GM21737 (cell line): ENCODE results near the gene ADCY2.

ENCODE experiments used
- ATAC-seq: cut with Tn5 transposase; IDR thresholded peaks from one replicate; pipeline ENCODE4 v1.9.1; 2021; ENCODE audit warnings: mild to moderate bottlenecking, moderate library complexity; ENCODE audit not compliant: unreplicated experiment

The ADCY2 gene

DNA sequence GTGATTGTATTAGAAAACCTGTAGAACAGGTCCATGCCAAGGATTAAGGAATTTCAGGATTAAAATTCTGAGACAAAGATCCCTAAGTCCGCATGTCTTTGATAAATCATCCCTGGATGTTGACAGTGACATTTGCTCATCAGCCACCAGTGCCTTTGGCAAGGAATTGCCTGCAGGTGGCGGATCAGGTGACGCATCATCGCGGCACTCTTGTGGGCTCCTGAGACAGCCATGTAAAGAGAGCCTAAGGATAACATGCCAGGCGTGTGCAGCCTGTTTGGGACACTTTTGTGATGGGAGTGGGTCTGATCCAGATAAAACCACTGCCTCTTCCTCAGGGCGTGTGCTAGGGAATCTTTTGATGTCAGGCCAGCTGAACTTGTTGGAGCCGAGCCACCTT is 40.6 kb downstream of the ADCY2 start:
- no peak for ATAC-seq

GRCh38 chr5:7437836-7438235 is 41.9 kb downstream of the ADCY2 start:
- no peak for ATAC-seq

DNA sequence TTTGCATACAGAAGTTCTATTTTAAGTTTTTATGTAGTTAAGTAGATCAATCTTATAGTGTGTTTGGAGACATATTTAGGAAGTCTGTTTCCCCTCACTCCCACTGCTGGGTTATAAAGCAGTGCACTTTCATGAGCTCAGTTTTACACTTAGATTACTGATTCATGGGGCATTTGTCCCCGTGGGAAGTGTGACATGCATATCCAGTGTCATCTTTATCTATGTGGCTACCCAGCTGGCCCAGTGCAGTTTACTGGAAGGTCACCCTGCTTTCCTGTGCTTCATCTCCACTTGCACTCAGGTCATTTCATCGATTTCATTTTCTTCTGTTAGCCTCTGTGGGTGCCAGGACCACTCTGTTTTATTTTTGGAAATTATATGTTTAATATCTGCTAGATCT is 49.1 kb downstream of the ADCY2 start:
- ATAC-seq: no peak

- ATAC-seq: no peak
These were observed 49.9 kb downstream of the ADCY2 start for GRCh38 chr5:7445831-7446230.

DNA sequence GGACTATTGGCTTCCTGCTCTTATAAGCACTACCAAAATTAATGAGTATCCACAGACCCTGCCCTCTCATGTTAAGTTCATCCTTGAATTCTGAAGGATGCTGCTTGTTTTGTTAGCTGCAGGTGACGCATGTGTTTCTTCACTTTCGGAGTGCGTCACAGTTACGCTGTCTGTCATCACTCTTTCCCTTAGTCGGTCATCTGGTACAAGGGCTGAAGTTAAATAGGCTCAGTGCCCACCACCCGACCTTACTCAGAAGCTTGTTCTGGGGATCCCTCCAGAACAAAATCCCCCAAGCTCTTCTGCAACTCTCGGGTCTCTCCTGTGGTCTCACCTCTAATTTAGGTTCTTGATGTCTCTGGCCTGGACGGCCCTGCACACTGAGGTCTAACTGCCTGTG is 51.0 kb downstream of the ADCY2 start:
- no peak for ATAC-seq

DNA sequence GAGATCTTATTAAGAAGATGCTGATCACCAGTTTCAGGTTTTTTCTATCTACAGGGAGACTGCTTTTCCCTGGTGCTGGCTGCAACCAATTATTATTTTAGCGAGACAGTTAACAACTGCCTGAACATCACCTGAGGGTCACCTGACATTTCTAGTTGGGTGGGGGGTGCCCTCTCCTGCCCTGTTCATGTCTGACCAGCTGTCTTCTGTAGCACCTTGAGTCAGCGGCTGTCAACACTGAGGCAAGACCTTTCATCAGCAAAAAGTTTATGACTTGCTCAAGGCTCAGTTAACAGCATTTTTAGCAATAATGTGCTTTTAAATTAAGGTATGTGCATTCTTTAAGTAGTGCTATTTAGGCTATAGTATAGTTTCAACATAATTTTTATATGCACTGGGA is 58.0 kb downstream of the ADCY2 start:
- ATAC-seq: no peak

DNA sequence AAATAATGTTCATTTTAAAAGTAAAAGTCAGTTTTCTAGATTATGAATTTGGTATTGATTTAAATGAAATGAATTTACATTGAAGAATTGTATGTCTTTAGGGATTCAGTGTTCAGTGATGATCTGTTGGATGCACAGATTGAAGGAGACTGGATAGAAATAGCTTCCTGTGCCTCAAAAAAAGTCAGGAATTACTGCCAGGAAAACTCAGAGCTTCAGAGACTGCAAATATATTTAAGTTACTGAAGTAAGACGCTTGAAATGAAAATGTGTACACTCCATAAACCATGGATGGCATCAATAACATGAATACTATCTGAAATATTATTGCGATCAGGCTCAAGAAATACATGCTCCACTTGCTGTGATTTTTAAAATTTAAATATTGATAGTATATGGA is 60.3 kb downstream of the ADCY2 start:
- ATAC-seq: no peak

DNA sequence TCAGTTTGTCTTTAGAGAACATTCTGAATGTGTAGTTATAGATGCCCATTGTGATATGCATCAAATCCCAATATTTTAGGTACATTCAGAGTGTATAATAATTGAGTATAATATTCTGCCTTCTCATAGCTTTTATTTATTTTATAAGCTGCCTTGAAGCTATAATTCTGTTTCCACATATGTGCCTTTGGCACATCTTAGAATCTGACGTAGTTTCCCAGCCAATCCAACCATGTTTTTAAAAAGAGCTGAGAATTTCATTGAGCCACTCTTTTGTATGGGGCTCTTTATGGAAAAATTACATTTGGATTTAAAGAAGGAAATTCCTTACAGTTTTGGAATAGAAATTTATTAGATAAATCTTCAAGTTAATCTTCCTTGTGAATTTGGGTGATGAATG is 65.4 kb downstream of the ADCY2 start:
- ATAC-seq: no peak

- no peak for ATAC-seq
These were observed 66.8 kb downstream of the ADCY2 start for GRCh38 chr5:7462758-7463157.

DNA sequence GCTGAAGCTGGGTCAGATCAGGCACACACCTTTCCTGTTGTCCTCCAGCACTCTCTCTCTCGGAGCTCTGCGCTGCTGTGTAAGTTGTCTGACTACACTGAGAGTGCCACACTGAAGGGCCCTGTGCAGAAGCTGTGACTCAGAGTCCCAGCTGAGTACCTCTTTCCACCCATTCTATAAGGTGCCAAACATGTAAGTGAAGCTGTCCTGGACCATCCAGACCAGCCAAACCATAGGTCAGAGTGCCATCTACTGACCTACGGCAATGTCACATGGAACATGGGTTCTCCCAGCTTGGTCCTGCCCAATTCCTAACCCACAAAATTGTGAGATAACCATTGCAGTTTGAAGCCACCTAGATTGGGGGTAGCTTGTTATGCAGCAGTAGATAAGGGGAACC is 68.2 kb downstream of the ADCY2 start:
- no peak for ATAC-seq

DNA sequence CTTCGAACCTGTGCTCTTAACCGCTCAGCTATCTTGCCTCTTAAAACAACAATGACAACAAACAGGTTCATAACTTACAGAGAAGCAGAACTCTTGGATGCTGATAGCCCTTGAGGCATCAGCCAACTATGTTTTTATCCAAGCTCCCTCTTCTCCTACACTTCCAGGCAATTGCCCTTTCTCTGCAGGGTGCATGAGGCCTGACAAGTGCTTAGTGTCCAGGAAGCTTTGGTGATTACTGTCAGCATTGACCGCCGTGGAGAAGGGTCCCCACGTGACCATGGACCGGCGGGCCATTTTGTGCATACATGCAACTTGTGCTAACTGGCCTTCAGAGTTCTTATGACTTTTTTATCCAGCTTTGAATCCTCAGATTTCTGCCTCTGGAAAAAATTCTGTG is 71.2 kb downstream of the ADCY2 start:
- no peak for ATAC-seq

GRCh38 chr5:7468742-7469141 is 72.8 kb downstream of the ADCY2 start:
- ATAC-seq: no peak

DNA sequence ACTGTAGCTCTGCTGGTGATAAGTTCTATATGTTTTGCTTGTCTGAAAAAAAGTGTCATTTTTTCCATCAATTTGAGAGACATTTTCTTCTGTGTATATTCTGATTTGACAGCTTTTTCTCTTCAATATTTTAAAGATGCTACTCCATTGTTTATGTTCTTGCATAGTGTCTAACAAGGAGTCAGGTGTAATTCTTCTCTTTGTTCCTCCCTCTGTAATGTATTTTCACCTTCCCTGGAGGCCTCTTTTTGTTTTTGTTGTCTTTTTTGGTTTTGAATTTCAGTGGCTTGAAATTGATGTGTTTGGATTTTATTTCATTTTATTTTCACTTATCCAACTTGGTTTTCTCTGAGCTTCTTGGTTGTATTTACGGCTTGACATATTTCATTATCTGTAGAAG is 75.8 kb downstream of the ADCY2 start:
- no peak for ATAC-seq

- no peak for ATAC-seq
These were observed 77.2 kb downstream of the ADCY2 start for GRCh38 chr5:7473115-7473514.

DNA sequence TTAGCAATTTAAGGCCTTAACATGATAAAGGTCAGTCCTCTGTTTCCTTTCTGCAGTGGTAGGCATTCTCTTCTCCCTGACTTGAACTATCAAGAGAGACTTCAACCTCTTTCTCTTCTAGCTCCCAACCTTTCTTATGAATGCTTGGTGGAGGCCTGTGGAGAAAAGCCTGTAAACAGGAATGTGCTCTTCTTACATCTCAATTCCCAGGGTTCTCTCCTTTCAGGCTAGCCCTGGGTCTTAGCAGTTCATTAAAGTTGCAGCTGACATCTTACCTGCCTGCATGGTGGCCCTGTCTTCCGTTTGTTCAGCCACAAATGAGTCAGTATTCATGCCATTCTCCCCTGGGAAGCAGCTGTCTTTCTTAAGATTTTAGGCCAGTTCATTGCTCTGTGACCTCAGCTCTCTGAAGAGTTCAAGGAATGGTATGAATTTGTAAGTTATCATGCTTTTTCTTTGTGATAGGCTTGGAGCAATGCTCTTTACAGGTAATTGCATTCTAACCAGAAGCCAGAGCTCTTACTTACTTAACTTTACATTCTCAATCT is 77.8 kb downstream of the ADCY2 start:
- no peak for ATAC-seq

DNA sequence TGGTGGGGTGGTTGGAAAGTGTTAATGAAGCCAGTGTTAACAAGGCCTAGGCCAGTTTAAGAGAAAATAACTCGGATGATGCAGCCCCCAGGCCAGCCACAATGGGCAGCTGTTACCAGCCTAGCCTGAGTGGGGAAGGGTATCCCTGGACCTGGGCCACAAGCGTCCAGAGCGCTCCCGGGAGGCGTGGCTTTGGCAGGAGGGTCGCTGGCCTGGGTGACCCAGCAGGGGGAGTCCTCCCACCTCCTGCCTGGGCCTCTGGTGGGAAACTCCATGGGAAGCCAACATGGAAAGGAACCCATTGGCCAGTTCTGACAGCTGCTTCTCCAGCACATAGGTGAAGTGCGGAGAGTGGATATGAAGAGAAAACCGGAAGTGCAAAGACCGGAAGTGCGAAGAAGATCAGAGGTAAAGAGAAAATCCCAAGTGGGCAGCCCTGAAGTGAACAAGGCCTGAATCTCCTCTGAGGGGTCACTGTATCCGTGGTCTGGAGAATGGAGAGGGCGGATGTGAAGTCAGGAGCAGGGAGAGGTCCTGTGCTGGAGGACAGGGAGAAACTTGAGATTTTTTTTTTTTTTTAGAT is 79.0 kb downstream of the ADCY2 start:
- no peak for ATAC-seq

- ATAC-seq: no peak
These were observed 82.5 kb downstream of the ADCY2 start for GRCh38 chr5:7478459-7478858.

DNA sequence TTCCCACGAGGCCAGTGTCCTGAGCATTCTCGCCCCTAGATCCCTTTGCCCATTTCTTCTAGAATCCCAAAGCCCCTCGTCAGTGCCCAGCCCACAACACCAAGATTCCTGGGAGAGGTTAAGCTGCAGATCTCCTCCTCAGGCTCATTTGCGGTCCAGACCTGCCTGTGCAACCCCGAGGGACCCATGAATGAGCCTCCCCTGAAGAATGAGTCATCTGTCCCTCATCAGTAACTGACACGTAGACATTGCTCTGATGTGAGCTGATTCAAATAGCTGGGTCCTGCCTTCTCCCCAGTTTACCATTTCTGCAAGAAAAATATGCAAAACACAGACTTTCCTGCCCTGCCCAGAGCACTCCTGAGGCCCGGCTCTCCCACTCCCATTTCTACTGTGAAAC is 92.8 kb downstream of the ADCY2 start:
- no peak for ATAC-seq

DNA sequence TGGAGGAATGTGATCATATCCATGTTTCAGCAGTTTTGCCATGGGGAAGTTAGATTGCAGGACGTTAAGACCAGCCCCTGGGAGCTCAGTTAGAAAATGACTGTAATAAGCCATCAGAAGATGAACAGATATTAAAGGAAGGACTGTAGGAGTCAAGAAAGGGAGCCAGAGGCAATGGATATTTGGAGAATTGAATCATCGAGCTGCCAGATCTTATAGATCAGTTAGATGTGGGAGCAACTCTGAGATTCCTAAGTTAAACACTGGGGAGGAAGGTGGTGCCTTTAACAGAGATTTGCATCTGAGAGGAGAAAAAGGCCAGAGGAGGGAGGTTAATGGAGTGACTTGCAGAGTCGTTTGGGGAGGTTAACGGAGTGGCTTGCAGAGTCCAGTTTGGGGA is 96.4 kb downstream of the ADCY2 start:
- no peak for ATAC-seq

GRCh38 chr5:7493081-7493480 is 97.1 kb downstream of the ADCY2 start:
- no peak for ATAC-seq

DNA sequence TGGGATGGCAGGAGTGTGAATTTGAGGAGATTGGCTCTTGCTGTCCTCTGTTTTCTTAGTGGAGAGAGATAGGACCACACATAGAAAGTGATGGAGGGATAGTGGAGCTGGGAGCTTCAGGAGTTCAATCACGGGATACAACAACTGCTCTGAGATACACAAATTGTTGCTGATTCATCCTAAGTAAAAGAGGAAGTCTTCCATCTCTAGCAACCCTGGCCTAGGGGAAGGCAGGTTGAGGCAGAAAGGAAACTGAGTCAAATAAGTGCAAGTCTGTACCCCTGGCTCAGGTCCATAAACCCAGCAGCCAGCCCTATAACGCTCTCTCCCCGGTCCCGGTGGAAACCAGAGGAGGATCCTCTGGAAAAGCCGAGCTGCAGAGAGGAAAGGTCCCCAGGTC is 97.7 kb downstream of the ADCY2 start:
- no peak for ATAC-seq

DNA sequence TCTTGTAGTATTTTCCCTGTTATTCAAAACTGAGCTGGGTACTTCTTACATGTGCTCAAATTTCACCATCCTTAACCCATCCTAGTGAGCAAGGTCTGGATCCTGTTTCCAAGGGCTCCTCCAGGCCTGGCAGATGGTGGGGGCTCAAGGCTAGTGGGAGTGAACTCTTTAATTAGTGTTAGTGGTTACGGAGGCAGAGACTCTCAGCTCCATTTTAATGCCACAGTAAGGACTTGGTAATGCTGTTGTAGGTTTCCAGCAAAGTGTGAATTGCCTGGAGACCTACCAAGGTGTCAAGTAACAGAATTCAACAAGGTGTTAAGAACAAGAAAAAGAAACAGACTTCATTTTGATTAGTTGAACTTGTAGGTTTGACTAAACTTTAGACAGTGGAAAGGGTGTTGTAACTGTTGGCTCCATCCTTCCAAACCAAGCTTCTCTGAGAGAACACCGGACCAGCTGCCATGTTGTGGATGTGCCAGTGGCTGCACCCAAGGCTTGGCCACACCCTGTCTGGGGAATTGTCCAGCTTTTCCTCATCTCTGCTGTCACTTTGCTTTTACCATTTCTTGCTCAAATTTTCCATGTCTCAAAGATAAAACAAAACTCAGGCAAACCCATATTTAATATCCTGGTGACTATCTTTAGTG is 98.7 kb downstream of the ADCY2 start:
- ATAC-seq: no peak

DNA sequence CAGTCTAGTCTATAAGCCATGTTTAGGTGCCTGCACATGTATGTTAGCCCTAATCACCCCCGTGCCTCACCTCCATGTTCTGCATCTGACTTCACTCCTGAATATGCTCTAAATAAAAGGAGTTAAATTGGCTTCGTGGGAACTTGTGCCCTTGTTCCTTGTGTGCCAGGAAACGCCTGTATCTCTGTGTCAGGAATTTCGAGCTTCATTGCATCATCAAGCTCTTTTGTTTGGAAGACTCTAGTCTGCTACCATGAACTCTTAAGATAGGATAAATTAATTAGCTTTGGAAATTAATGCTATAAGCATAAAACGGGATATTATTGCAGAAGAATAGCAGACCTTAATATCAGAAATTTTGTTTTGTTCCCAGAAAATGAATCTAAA is 99.2 kb downstream of the ADCY2 start:
- no peak for ATAC-seq
